ENCODE data around the gene GLTPD2.
A peak's percentile ranks its signal among the peaks of the same experiment; 100 is the strongest.

Gene GLTPD2

DNA sequence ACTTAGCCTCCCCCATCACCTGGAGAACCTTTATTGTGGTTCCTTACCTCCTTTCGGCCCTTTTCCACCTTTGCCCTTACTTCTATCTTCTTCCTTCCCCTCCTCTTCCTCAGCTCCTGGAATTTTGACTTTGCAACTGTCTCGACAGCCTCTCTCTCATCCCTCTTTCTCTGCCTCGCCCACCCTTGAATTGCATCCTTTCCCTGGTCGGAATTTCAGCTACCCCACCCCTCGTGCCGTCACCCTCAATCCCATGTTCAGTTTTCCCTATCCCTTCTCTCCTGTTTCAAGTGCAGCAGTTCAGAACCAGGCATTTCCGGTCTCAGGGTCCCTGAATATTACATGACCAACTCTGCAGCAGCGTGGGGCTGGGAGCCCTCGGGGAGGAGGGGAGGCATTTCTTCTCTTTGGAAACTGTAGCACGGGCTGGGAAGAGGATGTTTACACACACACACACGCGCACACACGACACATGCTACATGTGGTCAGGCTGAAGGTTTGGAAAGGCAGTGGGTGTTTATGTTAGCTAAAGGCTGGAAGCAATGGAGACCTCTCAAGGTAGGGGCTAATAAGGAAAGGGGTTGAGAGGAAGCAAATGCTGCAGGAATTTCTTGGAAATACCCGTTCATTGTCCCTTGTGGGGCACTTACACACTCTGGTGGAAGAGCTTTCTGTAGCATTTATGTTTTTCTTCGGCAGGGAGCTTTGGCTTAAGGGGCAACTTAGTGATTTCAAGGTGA is 45.3 kb downstream of the GLTPD2 start:
- peaks cover 15% of the 10 kb centered on the region for H4K20me1 ChIP-seq (ENCODE audit: control insufficient read depth, insufficient read depth, low read depth, low read length)
- peak overlapping the region; percentile 88 for H3K4me3 ChIP-seq (ENCODE audit: low read length)
- TF ChIP-seq EZH2phosphoT487 (IDR thresholded peaks at IDR 0.05; ENCODE audit: borderline replicate concordance, low read length) = no peak
- TF ChIP-seq, protein P1, sequence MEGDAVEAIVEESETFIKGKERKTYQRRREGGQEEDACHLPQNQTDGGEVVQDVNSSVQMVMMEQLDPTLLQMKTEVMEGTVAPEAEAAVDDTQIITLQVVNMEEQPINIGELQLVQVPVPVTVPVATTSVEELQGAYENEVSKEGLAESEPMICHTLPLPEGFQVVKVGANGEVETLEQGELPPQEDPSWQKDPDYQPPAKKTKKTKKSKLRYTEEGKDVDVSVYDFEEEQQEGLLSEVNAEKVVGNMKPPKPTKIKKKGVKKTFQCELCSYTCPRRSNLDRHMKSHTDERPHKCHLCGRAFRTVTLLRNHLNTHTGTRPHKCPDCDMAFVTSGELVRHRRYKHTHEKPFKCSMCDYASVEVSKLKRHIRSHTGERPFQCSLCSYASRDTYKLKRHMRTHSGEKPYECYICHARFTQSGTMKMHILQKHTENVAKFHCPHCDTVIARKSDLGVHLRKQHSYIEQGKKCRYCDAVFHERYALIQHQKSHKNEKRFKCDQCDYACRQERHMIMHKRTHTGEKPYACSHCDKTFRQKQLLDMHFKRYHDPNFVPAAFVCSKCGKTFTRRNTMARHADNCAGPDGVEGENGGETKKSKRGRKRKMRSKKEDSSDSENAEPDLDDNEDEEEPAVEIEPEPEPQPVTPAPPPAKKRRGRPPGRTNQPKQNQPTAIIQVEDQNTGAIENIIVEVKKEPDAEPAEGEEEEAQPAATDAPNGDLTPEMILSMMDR (IDR thresholded peaks at IDR 0.05; ENCODE audit: low read depth, low read length, poor library complexity, severe bottlenecking) = no peak
- H3K27me3 ChIP-seq (ENCODE audit: control insufficient read depth, low read length) = no peaks in the 10 kb centered on the region
- peaks cover 24% of the 10 kb centered on the region for H3K4me1 ChIP-seq (ENCODE audit: control insufficient read depth, low read length)
- no peaks in the 10 kb centered on the region for H3K9me3 ChIP-seq (ENCODE audit: control insufficient read depth, insufficient read depth, low read length)
- H3K27ac ChIP-seq (ENCODE audit: low read depth, low read length) = no peak overlapping the region
- peak overlapping the region; percentile 96 for H3K4me2 ChIP-seq (ENCODE audit: low read length)
- H3K79me2 ChIP-seq (ENCODE audit: control insufficient read depth, low read length) = peaks cover 54% of the 10 kb centered on the region
- no peaks in the 10 kb centered on the region for H3K9me2 ChIP-seq (replicated peaks; ENCODE audit: control insufficient read depth, low read length)
- no peaks in the 10 kb centered on the region for H3F3A ChIP-seq (ENCODE audit: control insufficient read depth, insufficient read depth)
- peaks cover 5% of the 10 kb centered on the region; the same call in 1 of the 2 replicates for H3K36me3 ChIP-seq (ENCODE audit: control insufficient read depth, low read length)

GRCh38 chr17:4834681-4835020 is 45.9 kb downstream of the GLTPD2 start:
- Histone ChIP-seq H3F3A (ENCODE audit: control insufficient read depth, insufficient read depth) (no peaks in the 10 kb centered on the region), H3K79me2 (ENCODE audit: control insufficient read depth, low read length) (peaks cover 60% of the 10 kb centered on the region), H4K20me1 (ENCODE audit: control insufficient read depth, insufficient read depth, low read depth, low read length) (peaks cover 15% of the 10 kb centered on the region), H3K36me3 (ENCODE audit: control insufficient read depth, low read length) (peaks cover 5% of the 10 kb centered on the region; the same call in 1 of the 2 replicates), H3K9me3 (ENCODE audit: control insufficient read depth, insufficient read depth, low read length) (no peaks in the 10 kb centered on the region), H3K4me1 (ENCODE audit: control insufficient read depth, low read length) (peaks cover 24% of the 10 kb centered on the region), H3K4me3 (ENCODE audit: low read length) (peak overlapping the region; percentile 88), H3K4me2 (ENCODE audit: low read length) (peak overlapping the region; percentile 96), H3K27ac (ENCODE audit: low read depth, low read length) (no peak overlapping the region), H3K9me2 (replicated peaks; ENCODE audit: control insufficient read depth, low read length) (no peaks in the 10 kb centered on the region), H3K27me3 (ENCODE audit: control insufficient read depth, low read length) (no peaks in the 10 kb centered on the region)
- TF ChIP-seq, protein P1 (IDR thresholded peaks at IDR 0.05; ENCODE audit: low read depth, low read length, poor library complexity, severe bottlenecking) = no peak
- TF ChIP-seq EZH2phosphoT487 (IDR thresholded peaks at IDR 0.05; ENCODE audit: borderline replicate concordance, low read length) = no peak

DNA sequence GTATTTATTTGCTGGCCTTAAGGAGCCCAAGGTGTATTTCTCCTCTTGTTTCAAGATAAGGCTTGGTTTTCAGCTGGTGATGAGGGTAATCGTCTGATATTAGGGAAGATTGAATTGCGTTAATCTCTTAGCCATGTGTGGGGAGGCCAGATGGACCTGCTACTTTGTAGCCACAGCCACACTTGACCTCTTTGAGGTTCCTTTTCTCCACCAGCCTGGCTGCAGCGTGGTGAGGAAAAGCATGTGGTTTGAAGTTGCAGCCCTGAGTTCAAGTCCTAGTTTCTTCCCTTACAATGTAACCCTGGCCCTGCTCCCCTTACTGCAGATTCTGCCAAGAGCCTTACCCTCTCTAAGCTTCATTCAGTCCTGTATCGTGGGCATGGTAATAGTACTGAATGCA is 47.5 kb downstream of the GLTPD2 start:
- no peak overlapping the region for H3K27ac ChIP-seq (ENCODE audit: low read depth, low read length)
- H3K27me3 ChIP-seq (ENCODE audit: control insufficient read depth, low read length) = no peaks in the 10 kb centered on the region
- peaks cover 75% of the 10 kb centered on the region for H3K79me2 ChIP-seq (ENCODE audit: control insufficient read depth, low read length)
- H3F3A ChIP-seq (ENCODE audit: control insufficient read depth, insufficient read depth) = no peaks in the 10 kb centered on the region
- peaks cover 15% of the 10 kb centered on the region for H4K20me1 ChIP-seq (ENCODE audit: control insufficient read depth, insufficient read depth, low read depth, low read length)
- no peaks in the 10 kb centered on the region for H3K9me2 ChIP-seq (replicated peaks; ENCODE audit: control insufficient read depth, low read length)
- peak overlapping the region; percentile 96; the same call in 1 of the 2 replicates for H3K4me2 ChIP-seq (ENCODE audit: low read length)
- H3K9me3 ChIP-seq (ENCODE audit: control insufficient read depth, insufficient read depth, low read length) = no peaks in the 10 kb centered on the region
- peaks cover 5% of the 10 kb centered on the region; the same call in 1 of the 2 replicates for H3K36me3 ChIP-seq (ENCODE audit: control insufficient read depth, low read length)
- peaks cover 24% of the 10 kb centered on the region for H3K4me1 ChIP-seq (ENCODE audit: control insufficient read depth, low read length)
- no peak overlapping the region for H3K4me3 ChIP-seq (ENCODE audit: low read length)
- TF ChIP-seq, protein P1 (IDR thresholded peaks at IDR 0.05; ENCODE audit: low read depth, low read length, poor library complexity, severe bottlenecking) = no peak
- no peak for TF ChIP-seq EZH2phosphoT487 (IDR thresholded peaks at IDR 0.05; ENCODE audit: borderline replicate concordance, low read length)
